Erythroblast (primary cell): Measurements from ENCODE around the gene TMEM212.

ENCODE experiments used
- GATA1 ChIP-seq: IDR thresholded peaks from 2 replicates; pipeline ENCODE4 v1.6.1; 2011; ENCODE audit warnings: low read depth, mild to moderate bottlenecking, control low read depth, low read length, moderate library complexity
- POLR2A ChIP-seq: IDR thresholded peaks from 2 replicates; pipeline ENCODE4 v1.6.1; 2011; ENCODE audit warnings: mild to moderate bottlenecking, low read length

DNA sequence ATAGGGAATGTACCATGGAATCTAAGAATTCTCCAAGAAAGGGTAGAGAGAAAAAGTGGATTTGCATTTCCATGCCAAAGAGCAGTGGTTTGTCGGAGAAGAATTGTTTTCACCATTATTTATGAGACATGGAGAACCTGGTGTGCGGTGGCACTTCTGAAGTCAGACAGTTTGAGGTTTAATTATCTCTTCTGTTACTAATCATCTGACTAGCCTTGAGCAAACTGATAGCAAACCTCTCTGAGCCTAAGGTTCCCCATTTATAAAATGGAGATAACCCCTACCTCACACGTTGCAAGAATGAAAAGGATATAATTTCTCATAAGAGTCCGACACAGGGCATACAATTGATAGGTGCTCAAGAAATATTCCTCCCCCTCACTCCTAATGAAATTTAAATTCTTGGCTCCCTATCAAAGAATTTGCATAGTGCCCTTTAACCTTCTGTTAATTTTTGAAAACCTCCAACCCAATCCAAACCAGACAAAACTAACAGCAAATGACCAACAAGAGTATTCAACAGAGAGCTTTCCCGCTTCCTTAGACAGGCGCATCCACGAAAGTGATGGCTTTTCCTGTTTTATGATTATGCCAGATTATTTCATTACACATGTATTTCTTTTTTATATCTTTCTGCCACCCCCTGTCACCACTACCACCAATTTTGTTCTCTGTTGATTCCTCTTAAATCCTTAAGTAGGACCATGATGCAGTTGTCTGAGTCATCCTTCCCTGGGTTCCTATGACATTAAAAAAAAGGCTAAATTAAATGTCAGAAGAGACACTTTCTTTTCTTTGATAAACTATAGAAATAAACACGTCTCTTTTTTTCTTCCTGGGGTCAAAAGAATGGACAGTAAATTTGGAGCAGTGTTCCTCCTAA lies 28.5 kb downstream of the TMEM212 start:
- no peak for TF ChIP-seq POLR2A
- TF ChIP-seq GATA1: no peak
